HEK293 (cell line): ENCODE data around the gene WASF1.

Experiments
- BCL11A ChIP-seq: fragments of 450-650 bp; formaldehyde crosslinking; IDR thresholded peaks from 2 replicates; pipeline ENCODE4 v1.5.1; 2016; ENCODE audit warnings: low read depth, missing biosample characterization, missing genetic modification characterization
- KLF16 ChIP-seq: fragments of 450-650 bp; formaldehyde crosslinking; IDR thresholded peaks from 2 replicates; pipeline ENCODE4 v1.5.1; 2017; ENCODE audit warnings: missing biosample characterization, missing genetic modification characterization
- OSR2 ChIP-seq: fragments of 450-650 bp; formaldehyde crosslinking; IDR thresholded peaks from 2 replicates; pipeline ENCODE4 v1.5.1; 2016; ENCODE audit warnings: missing biosample characterization, missing genetic modification characterization
- ZFP41 ChIP-seq: fragments of 450-650 bp; formaldehyde crosslinking; IDR thresholded peaks from 2 replicates; pipeline ENCODE4 v1.5.1; 2016; ENCODE audit warnings: missing biosample characterization, missing genetic modification characterization, borderline replicate concordance
- ZNF16 ChIP-seq: fragments of 450-650 bp; formaldehyde crosslinking; IDR thresholded peaks from 2 replicates; pipeline ENCODE4 v1.5.1; 2016; ENCODE audit warnings: low read depth, missing biosample characterization, missing genetic modification characterization
- TF ChIP-seq, protein P1 (sequence below): fragments of 450-650 bp; formaldehyde crosslinking; IDR thresholded peaks from 2 replicates; pipeline ENCODE4 v1.5.1; 2016; ENCODE audit warnings: missing biosample characterization, missing genetic modification characterization
- TF ChIP-seq, protein P2 (sequence below): fragments of 450-650 bp; formaldehyde crosslinking; IDR thresholded peaks from 2 replicates; pipeline ENCODE4 v1.5.1; 2016; ENCODE audit warnings: missing biosample characterization, missing genetic modification characterization, low read depth

DNA sequence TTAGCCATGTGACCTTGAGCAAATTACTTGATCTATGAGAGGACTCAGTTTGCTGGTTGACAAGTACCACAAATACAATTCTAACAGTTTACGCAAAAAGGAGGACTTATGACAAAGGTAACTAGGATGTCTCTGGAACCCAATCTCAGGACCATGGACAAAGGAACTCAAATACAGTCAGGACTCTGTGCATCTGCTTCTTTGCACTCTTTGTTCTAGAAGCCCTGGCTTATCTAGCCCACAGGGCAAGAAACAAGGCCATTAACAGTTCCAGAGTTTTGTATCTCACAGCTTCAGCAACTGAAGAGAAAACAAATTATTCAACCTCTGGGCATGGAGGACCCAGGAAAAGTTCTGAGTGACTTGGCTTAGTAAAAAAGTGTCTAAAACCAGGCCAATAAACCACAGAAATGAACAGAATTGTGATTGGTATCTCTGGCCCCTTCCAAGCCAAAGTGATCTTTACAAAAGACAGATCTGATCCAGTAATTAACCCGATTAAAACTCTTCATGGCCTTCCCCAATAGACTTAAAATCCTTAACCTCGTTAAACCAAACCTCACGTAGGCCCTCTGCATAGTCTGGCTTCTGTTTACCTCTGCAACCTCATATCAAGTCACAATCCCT lies 5.9 kb downstream of the WASF1 start:
- TF ChIP-seq, protein P1, sequence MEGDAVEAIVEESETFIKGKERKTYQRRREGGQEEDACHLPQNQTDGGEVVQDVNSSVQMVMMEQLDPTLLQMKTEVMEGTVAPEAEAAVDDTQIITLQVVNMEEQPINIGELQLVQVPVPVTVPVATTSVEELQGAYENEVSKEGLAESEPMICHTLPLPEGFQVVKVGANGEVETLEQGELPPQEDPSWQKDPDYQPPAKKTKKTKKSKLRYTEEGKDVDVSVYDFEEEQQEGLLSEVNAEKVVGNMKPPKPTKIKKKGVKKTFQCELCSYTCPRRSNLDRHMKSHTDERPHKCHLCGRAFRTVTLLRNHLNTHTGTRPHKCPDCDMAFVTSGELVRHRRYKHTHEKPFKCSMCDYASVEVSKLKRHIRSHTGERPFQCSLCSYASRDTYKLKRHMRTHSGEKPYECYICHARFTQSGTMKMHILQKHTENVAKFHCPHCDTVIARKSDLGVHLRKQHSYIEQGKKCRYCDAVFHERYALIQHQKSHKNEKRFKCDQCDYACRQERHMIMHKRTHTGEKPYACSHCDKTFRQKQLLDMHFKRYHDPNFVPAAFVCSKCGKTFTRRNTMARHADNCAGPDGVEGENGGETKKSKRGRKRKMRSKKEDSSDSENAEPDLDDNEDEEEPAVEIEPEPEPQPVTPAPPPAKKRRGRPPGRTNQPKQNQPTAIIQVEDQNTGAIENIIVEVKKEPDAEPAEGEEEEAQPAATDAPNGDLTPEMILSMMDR: no peak
- TF ChIP-seq ZFP41 (tag by site-specific recombination) (no peak), ZNF16 (tag by site-specific recombination) (no peak), KLF16 (tag by site-specific recombination) (no peak), BCL11A (tag by site-specific recombination) (no peak), OSR2 (tag by site-specific recombination) (no peak)
- TF ChIP-seq, protein P2, sequence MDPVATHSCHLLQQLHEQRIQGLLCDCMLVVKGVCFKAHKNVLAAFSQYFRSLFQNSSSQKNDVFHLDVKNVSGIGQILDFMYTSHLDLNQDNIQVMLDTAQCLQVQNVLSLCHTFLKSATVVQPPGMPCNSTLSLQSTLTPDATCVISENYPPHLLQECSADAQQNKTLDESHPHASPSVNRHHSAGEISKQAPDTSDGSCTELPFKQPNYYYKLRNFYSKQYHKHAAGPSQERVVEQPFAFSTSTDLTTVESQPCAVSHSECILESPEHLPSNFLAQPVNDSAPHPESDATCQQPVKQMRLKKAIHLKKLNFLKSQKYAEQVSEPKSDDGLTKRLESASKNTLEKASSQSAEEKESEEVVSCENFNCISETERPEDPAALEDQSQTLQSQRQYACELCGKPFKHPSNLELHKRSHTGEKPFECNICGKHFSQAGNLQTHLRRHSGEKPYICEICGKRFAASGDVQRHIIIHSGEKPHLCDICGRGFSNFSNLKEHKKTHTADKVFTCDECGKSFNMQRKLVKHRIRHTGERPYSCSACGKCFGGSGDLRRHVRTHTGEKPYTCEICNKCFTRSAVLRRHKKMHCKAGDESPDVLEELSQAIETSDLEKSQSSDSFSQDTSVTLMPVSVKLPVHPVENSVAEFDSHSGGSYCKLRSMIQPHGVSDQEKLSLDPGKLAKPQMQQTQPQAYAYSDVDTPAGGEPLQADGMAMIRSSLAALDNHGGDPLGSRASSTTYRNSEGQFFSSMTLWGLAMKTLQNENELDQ (tag by site-specific recombination): no peak
